ENCODE measurements around the gene CCSER2.
"Not testable (repeated sequence)": the region's sequence is repeated elsewhere in the genome, so short reads cannot be mapped to it uniquely, and the experiment has no call there.

CCSER2 gene

DNA sequence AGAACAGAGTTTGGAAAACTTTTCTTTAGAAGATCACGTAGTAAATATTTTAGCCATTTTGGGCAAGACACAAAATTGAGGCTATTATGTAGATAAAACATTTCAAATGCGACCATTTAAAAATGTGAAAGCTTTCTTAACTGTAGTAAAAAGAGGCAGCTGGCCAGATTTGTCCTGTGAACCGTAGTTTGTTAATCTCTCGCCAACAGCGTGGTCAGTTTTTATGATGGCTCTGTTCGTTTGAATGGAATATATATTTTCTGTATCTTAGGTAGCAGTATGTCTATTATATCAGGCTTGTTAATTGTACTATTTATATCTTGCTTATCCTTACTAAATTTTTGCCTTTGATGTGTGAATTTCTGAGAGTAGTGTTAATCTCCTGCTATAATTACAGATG lies 124.9 kb downstream of the CCSER2 start:
- no peak for DNase-seq (ENCODE audit: low spot score)

DNA sequence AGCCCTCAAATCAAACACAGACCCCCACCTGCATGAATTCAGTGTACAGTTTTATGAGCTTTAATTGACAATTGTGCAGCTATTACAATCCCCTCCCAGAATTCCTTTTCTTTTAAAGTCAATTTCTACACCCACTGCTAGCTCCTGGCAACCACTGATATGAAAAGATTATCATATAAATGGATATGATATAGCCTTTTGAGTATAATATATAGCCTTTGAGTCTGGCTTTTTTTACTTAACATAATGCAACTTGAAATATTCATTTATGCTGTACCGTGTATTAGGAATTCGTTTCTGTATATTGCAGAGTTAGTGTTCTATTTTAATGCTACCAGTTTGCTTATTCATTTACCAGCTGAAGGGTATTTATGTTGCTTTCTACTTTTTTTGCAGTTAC lies 127.7 kb downstream of the CCSER2 start:
- no peak for DNase-seq (ENCODE audit: low spot score)

DNA sequence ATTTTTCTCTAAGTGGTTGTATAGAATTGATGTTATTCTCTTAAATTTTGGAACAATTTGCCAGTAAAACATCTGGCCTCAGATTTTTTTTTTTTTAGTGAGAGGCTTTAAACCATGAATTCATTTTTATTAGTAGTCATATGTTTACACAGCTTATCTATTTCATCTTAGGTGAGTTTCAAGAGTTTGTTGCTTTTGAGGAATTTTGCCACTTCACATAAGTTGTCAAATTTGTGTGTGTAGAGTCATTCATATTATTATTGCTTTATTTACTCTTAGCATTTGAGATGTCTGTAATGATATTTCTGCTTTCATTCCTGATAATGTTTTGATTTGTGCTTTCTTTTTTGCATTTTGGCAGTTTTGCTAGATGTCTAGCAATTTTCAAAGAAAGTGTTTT lies 132.1 kb downstream of the CCSER2 start:
- DNase-seq (ENCODE audit: low spot score) = no peak

DNA sequence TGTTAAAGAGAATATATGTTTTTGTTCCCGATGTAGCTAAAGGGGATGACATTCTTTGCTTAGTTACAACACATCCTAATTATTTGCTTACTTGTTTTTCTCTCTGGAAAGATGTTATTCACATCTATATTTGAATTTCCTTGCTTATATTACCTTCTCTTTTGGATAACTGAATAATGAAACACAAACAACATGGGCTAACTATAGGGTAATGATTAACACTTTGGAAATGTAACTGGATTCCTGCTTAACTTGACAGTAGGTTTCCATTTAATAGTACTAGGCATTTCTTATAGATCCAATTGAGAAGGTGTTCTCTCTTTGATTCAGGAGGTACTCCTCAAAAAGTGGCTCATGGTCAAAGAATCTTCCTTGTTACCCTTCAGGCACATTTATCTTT lies 141.1 kb downstream of the CCSER2 start:
- DNase-seq (ENCODE audit: low spot score) = no peak

DNA sequence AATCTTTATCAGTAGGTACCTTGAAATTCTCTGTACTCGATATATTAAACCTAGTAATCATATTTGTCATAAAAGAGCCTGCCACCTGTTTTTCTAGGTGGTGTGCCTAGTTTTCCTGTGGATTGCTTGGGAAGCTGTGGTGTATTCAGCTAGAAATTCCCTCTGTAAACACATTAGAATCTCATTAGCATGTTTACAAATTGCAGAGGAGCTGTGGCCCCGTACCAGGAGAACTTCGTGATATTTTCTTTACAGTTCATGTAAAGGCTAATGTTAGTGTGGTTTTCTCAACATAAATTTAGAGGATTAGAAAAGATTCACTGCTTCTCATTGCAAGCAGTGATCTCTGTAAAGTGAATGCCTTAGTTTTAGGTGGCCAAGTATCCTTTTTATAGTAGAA lies 144.7 kb downstream of the CCSER2 start:
- DNase-seq (ENCODE audit: low spot score) = no peak

DNA sequence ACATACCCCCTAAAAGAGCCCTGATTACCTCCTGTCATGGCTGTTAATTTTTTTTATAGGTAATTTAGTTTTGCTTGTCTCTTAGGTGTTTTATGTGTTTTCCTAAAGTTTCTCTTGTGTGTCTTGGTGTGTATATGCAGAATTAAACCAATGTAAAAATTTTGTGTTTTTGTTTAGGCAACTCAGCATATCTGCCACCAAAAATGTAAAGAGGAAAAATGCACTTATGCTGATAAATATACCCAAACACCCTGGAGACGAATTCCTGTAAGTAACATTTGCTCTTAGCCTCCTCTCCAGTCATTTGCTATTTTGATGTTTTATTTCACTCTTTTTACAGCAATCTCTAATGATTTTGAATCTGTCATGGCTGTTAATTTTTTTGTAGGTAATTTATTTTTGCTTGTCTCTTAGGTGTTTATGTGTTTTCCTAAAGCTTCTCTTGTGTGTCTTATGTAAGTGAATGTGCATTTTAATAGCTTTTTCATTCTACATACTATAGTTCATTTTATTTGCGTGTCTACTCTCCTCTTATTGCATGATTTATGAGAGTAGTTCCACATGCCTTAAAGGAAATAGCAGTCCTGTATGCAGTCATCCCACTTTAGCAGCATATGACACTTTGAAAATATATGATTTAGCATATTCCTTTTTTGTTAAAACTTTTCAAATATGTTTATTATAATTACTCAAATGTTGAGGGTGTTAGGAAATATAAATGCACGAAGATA lies 149.2 kb downstream of the CCSER2 start:
- DNase-seq (ENCODE audit: low spot score) = no peak

DNA sequence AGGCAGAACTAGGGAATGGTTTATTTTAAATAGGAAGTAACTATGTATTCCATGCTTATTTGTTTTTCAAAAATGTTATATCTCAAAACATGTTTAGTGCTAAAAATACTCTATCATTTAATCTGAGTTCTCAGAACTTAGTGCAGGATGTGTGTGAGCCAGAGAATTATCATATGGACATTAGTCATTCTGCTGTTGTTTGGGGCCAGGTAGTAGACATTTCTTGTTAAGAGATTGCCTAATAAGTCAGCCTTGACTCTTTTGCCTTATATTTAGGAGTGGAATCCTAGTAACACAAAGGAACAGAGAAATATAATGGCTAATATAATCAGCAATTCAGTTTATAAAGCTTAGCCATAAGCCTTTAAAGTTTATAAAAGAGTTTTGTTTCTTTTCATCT lies 149.8 kb downstream of the CCSER2 start:
- no peak for DNase-seq (ENCODE audit: low spot score)

DNA sequence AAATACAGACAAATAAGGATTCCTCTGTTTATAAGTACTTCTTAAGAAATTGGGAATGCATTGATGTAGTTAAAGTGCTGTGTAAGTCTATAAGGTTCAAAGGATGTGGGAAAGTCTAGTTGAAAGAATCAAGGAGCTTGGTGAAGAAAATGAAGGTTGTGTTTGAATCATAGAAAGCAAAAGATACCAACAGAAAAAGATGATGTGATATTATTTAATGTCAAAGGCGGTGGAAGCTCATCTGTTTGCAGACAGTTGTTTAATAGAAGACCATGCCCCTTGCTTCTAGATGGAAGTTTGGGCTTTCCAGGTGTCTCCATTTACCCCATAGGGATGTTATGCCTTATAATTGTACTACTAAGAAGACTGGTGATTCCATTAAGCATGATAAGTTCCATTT lies 150.3 kb downstream of the CCSER2 start:
- no peak for DNase-seq (ENCODE audit: low spot score)

DNA sequence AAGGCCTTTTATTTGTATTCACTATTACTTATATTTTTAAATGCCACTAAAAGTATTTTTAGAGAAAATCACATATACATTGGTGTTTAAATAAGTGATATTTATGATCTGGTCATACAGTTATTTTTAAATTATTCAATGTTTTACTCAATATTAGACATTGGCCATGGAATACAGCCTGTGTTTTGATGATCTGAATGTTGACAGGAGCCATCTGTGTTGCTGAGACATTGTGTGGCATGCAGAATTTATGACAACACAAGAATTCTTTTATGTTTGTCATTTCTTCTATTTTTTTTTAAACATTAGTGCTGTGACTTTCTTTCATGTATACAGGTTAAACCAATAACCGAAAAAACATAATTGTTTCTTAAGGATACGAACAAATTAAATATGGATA lies 156.2 kb downstream of the CCSER2 start:
- DNase-seq (ENCODE audit: low spot score) = no peak

DNA sequence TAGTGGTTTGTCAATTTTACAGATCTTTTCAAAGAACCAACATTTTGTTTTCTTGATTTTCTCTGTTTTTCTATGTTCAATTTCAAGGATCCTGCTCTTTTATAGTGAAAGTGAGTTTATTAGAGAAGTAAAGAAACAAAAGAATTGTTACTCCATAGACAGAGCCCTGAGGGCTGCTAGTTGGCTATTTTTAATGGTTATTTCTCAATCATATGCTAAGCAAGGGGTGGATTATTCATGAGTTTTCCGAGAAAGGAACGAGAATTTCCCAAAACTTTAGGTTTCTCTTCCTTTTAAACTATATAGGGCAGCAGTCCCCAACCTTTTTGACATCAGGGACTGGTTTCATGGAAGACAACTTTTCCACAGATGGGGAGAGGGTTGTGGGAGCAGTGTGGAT lies 165.0 kb downstream of the CCSER2 start:
- no peak for DNase-seq (ENCODE audit: low spot score)

DNA sequence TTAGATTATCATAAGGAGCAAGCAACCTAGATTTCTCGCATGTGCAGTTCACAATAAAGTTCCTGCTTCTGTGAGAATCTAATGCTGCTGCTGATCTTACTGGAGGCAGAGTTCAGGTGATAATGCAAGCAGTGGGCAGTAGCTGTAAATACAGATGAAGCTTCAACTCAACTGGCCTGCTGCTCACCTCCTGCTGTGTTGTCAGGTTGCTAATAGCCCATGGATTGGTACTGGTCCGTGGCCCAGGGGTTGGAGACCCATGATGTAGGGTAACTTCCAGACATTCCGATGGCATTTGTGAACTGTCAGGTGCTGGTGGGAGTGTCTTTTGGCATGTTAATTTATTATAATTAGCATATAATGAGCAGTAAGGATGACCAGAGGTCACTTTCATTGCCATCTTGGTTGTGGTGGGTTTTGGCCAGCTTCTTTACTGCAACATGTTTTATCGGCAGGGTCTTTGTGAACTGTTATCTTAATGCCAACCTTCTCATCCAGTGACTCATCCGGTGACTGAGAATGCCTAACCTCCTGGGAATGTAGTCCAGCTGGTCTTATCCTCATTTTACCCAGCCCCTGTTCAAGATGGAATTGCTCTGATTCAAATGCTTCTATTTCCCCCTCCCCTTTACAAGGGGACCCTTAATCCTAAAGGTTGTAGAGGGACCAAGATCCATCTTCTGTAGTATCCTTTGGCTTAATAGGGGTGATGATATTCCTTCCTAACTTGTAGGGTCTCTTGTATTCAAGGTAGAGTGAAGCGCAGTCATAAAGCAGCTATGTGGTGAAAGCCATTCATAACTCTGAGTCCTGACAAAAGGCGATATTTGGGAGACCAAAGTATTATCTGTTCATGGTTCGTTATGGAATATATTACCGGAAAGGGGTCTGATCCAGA lies 165.8 kb downstream of the CCSER2 start:
- no peak for DNase-seq (ENCODE audit: low spot score)

DNA sequence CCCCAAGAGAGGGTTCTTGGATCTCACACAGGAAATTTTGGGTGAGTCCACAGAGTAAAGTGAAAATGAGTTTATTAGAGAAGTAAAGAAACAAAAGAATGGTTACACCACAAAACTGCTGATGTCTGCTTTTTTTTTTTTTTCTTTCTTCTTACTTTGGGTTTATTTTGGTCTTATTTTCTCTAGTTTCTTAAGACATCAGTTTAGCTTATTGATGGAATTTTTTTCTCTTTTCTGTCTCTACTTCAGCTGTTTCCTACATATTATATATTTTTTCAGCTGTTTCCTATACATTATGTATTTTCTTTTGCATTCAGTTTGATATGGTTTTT lies 166.4 kb downstream of the CCSER2 start:
- no peak for DNase-seq (ENCODE audit: low spot score)

DNA sequence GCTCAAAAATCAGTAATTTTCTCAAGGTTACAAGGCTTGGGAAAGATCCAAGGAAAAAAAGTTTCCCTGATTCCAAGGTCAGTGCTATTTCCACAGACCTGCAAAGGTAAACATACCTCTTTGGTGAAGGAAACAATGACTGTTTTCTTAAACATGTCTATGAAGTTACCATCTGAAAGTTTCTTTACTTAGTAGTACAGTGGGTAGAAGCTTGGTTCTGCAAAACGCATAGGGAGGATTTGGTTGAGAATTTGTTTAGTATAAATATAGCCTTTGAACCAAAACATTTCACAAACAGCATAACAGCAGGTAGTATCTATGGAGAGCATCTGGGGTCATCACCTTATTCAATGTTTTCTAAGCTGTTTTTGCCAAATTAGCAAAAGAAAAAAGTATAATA lies 169.6 kb downstream of the CCSER2 start:
- no peak for DNase-seq (ENCODE audit: low spot score)

DNA sequence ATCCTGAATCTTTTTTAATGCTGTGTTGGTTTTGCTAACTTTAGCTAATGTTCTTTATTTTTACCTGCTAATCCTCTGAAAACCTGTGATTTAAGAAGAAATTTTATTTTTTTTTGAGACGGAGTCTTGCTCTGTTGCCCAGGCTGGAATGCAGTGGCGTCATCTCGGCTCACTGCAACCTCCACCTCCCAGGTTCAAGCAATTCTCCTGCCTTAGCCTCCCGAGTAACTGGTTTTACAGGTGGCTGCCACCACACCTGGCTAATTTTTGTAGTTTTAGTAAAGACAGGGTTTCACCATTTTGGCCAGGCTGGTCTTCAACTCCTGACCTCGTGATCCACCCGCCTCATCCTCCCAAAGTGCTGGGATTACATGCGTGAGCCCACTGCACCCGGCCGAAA lies 170.7 kb downstream of the CCSER2 start:
- DNase-seq (ENCODE audit: low spot score) = not testable (repeated sequence)

DNA sequence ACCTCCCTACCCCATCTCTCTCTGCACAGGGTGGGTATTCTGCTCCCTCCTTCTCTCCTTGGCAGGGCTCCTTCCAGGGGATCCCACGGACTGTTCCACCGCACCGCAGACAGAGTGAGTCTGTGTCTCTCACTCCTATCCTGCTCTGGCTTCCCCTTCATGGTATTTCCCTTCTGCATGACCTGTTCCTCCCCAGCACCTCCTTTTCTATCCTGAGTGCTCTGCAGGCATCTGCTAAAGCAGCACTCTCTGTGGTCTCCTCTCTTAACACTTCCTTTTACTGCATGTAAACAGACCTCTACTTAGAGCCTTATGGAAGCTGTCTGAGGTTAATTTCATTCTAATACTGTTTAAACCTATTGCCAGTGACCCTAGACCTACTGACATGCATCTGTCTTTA lies 171.5 kb downstream of the CCSER2 start:
- no peak for DNase-seq (ENCODE audit: low spot score)

DNA sequence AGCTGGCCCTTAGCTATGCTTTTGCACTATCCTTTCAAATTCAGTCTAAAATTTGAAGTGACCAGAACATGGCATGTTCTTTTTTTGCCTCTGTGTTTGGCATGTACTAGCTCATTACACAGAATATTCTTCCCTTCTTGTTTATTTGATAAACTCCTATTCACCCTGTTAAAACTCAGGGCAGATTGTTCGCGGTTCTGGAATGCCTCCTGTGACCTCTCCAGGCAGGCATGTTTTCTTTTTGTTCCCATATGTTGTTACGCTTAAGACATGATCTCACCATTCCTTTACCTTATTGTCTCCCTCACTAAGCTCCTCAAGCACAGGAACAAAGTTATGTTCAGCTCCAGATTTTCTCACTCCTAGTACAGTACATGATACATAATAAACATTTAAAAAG lies 181.7 kb downstream of the CCSER2 start:
- no peak for DNase-seq (ENCODE audit: low spot score)

DNA sequence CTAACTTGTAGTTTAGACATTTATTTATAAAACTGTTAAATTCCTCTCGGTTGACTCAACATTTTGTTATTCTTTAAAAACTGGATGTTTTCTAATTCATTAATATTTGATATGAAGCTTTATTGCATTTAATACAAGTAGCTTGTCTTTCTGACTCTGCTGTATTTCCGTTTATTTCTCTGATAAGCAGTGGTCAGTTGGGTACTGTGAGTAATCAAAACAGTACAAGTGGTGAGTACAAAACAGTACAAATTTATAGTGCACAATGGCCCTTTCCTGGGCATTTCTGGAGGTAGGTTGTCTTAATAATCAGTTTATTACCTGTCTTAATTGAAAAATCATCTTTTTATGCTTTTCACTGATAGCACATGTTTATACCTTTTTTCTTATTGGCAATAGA lies 182.7 kb downstream of the CCSER2 start:
- DNase-seq (ENCODE audit: low spot score) = no peak

DNA sequence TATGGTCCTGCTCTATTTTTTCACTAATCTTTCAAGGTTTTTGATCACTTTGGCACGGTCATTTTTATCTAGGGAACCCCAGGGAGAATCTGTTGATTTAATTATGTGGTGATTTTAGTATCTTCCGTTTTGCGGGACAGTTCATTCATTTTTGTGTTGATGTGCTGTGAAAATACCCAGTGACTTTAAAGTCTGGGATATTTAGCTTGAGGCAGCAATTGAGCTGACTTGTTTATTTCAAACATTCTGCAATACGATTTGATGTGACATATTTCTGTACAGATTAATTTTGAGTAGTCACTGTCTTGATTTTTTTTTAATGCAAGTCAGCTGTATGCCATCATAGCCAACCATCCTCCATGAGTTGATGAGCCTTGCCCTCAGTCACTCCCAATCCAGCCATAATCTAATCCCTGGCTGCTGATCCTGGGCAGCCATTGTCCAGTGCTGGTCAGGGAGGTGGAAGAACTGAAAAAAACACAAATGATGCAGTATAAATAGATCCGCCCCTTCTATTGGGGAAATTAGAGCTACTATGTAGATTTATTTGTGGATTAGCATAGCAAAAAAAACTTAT lies 183.4 kb downstream of the CCSER2 start:
- DNase-seq (ENCODE audit: low spot score) = no peak

DNA sequence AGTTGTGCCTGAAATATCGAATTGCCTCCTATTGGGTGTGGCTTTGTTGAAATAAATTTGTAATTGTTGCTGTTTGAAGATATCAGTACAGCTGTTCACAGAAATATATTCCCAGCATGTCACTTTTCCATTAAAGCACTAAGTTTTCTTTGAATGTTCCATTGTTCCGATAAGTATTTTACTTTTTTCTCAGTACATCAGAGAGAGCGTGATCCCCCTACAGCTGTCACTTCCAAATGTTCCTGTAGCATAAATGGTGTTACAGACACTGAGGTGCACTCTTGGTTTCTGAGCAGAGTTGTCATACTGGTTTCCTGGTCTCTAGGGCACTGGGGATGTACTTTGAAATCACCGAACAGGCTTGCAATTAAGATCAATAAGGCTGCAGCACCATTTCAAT lies 189.2 kb downstream of the CCSER2 start:
- no peak for DNase-seq (ENCODE audit: low spot score)

DNA sequence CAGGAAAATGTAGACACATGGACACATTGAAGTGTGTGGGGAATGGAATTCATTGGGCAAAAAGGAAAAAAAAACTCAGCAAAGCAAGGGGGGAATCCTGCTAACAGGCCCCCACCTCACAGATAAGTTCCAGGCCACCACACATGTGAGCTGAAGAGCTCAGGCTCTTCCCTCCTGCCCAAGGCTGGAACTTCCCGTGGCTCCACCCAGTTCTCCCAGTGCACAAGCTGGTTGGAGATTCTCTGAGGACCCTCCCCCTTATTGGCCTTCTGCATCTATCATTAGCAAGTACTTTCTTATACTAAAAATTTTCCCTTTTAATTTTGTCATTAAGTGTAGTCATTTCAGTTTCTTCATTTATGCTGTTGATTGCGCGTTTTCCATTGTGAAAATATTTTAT lies 190.8 kb downstream of the CCSER2 start:
- DNase-seq (ENCODE audit: low spot score) = no peak

DNA sequence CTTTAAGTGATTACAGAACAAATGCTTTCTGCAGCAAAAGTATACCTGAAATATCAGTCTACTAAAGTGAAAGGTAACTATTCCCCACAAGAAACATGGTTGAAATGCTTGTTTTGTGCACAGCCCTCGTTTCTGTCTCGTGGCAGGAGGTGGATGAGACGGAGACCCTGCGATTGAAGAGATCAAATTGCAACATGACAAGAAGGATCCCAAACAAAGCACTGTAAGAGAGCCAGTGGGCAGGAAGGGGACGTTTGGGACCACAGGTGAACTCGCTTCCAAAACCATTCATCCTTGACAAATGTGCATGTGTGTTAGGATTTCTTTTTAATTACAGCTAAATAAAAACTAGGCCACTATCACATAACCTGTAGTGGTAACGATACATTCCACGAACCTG lies 192.6 kb downstream of the CCSER2 start:
- no peak for DNase-seq (ENCODE audit: low spot score)

DNA sequence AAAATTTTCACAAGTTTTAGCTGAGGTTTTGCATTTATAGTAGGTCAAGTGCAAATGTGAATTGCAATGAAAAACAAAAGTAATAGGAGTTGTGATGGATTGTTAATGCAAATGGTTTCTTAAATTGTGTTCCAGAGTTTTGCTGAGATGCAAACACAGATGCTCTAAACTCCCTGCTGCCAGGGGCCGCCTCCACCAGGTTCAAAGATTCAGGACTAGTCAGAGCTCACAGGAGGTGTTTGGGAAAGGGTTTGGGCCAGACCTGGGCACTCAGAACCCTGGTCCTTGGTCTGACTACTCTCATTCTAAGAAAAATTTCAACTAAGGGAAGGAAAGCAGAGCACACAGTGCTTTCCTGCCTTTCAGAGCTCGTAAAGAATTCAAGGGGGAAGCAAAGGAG lies 193.1 kb downstream of the CCSER2 start:
- no peak for DNase-seq (ENCODE audit: low spot score)

Measured in SW480 (cell line).